ENCODE results near the gene SRGAP2C. TPM values are rescaled to one million over a fixed set of nuclear protein-coding genes. Genes with fewer than 3 reads are reported as not detected.
"Not testable (repeated sequence)": the region's sequence is repeated elsewhere in the genome, so short reads cannot be mapped to it uniquely, and the experiment has no call there.

SRGAP2C gene
- total and polyA plus RNA-seq, 2 of the 13 experiments (the other 11 are each of a cell fraction or from before 2014, with no cell fraction given) = 6.9 to 8.4 TPM

GRCh38 chr1:121279548-121279898 lies 94.7 kb downstream of the SRGAP2C start:
- ATAC-seq; BruUV-seq (replicated peaks); POLR2A ChIA-PET; H2AFZ ChIP-seq (ENCODE audit: low read length); intact Hi-C loops (cut with micrococcal nuclease; ENCODE audit: unreplicated experiment); FAIRE-seq; CTCF ChIA-PET (ENCODE audit: low intra/inter-chr PET ratio, low total read pairs); DNase-seq (ENCODE audit: low spot score); H3K9ac ChIP-seq (ENCODE audit: insufficient read depth, low read depth, low read length); H3K27me3 ChIP-seq (ENCODE audit: control insufficient read depth in 1 of 2, insufficient read depth in 2 of 2, low read length in 2 of 2); H3K4me1 ChIP-seq (ENCODE audit: insufficient read depth, low read length); H3K9me3 ChIP-seq (ENCODE audit: low read length); H3K4me2 ChIP-seq (ENCODE audit: low read depth, low read length); H4K20me1 ChIP-seq (ENCODE audit: insufficient read depth, low read length); H3K79me2 ChIP-seq (ENCODE audit: insufficient read depth, low read length); H3K36me3 ChIP-seq (replicated peaks in 1 of 2; ENCODE audit: control insufficient read depth in 1 of 2, insufficient read depth in 2 of 2, low read length in 2 of 2); H3K27ac ChIP-seq (ENCODE audit: extremely low read length, insufficient read depth, low read length); H3K4me3 ChIP-seq (replicated peaks in 1 of 3; ENCODE audit: insufficient read depth in 1 of 3, low read depth in 2 of 3, low read length in 3 of 3); in situ Hi-C loops (cut with HindIII; ENCODE audit: extremely low pct_ligation_motif_present, low pct_unique_long_range_greater_than_20kb): not testable (repeated sequence)
- WGBS (ENCODE audit: low lambda C conversion rate) = 100% methylated on average over 1 of the region's 4 CpGs

GRCh38 chr1:121280699-121281317 lies 96.0 kb downstream of the SRGAP2C start:
- WGBS (ENCODE audit: low lambda C conversion rate) = 75% methylated on average over 1 of the region's 5 CpGs
- H3K27ac ChIP-seq (ENCODE audit: extremely low read length, insufficient read depth, low read length); H3K79me2 ChIP-seq (ENCODE audit: insufficient read depth, low read length); in situ Hi-C loops (cut with HindIII; ENCODE audit: extremely low pct_ligation_motif_present, low pct_unique_long_range_greater_than_20kb); H4K20me1 ChIP-seq (ENCODE audit: insufficient read depth, low read length); H3K4me1 ChIP-seq (ENCODE audit: insufficient read depth, low read length); H3K9ac ChIP-seq (ENCODE audit: insufficient read depth, low read depth, low read length); DNase-seq (ENCODE audit: low spot score); H2AFZ ChIP-seq (ENCODE audit: low read length); H3K4me2 ChIP-seq (ENCODE audit: low read depth, low read length); FAIRE-seq; H3K9me3 ChIP-seq (ENCODE audit: low read length); H3K27me3 ChIP-seq (ENCODE audit: control insufficient read depth in 1 of 2, insufficient read depth in 2 of 2, low read length in 2 of 2); H3K36me3 ChIP-seq (replicated peaks in 1 of 2; ENCODE audit: control insufficient read depth in 1 of 2, insufficient read depth in 2 of 2, low read length in 2 of 2); POLR2A ChIA-PET; intact Hi-C loops (cut with micrococcal nuclease; ENCODE audit: unreplicated experiment); H3K4me3 ChIP-seq (replicated peaks in 1 of 3; ENCODE audit: insufficient read depth in 1 of 3, low read depth in 2 of 3, low read length in 3 of 3); CTCF ChIA-PET (ENCODE audit: low intra/inter-chr PET ratio, low total read pairs); TF ChIP-seq SOX13 (IDR thresholded peaks at IDR 0.05): not testable (repeated sequence)
- peak in 1 of 2 experiments; percentile 72; a peak in 2 of 4 replicates for TF ChIP-seq SOX13 (CRISPR knock-in tag; conservative IDR thresholded peaks at IDR 0.05 in 1 of 2, IDR thresholded peaks at IDR 0.05 in 1 of 2)
- peak; percentile 56; the same call in 1 of the 2 replicates for TF ChIP-seq SOX5 (CRISPR knock-in tag; IDR thresholded peaks at IDR 0.05; ENCODE audit: borderline replicate concordance)
- TSS peak; percentile 76 for BruUV-seq (replicated peaks)
- ATAC-seq = peak; percentile 91

GRCh38 chr1:121281480-121281879 lies 96.7 kb downstream of the SRGAP2C start:
- intact Hi-C loops (cut with micrococcal nuclease; ENCODE audit: unreplicated experiment); H3K27me3 ChIP-seq (ENCODE audit: control insufficient read depth in 1 of 2, insufficient read depth in 2 of 2, low read length in 2 of 2); H2AFZ ChIP-seq (ENCODE audit: low read length); POLR2A ChIA-PET; H3K4me3 ChIP-seq (replicated peaks in 1 of 3; ENCODE audit: insufficient read depth in 1 of 3, low read depth in 2 of 3, low read length in 3 of 3); H3K4me1 ChIP-seq (ENCODE audit: insufficient read depth, low read length); CTCF ChIA-PET (ENCODE audit: low intra/inter-chr PET ratio, low total read pairs); DNase-seq (ENCODE audit: low spot score); H3K79me2 ChIP-seq (ENCODE audit: insufficient read depth, low read length); in situ Hi-C loops (cut with HindIII; ENCODE audit: extremely low pct_ligation_motif_present, low pct_unique_long_range_greater_than_20kb); H3K9ac ChIP-seq (ENCODE audit: insufficient read depth, low read depth, low read length); H3K36me3 ChIP-seq (replicated peaks in 1 of 2; ENCODE audit: control insufficient read depth in 1 of 2, insufficient read depth in 2 of 2, low read length in 2 of 2); H3K4me2 ChIP-seq (ENCODE audit: low read depth, low read length); FAIRE-seq; H3K27ac ChIP-seq (ENCODE audit: extremely low read length, insufficient read depth, low read length); H4K20me1 ChIP-seq (ENCODE audit: insufficient read depth, low read length); H3K9me3 ChIP-seq (ENCODE audit: low read length): not testable (repeated sequence)
- ATAC-seq = peak; percentile 43; the same call in 2 of the 3 replicates
- no CpG with 5 or more reads among the region's 2 CpGs for WGBS (ENCODE audit: low lambda C conversion rate)
- BruUV-seq (replicated peaks) = TSS peak; percentile 40

- H3K27ac ChIP-seq (ENCODE audit: extremely low read length, insufficient read depth, low read length); H3K27me3 ChIP-seq (ENCODE audit: control insufficient read depth in 1 of 2, insufficient read depth in 2 of 2, low read length in 2 of 2); H3K79me2 ChIP-seq (ENCODE audit: insufficient read depth, low read length); H4K20me1 ChIP-seq (ENCODE audit: insufficient read depth, low read length); H3K9ac ChIP-seq (ENCODE audit: insufficient read depth, low read depth, low read length); BruUV-seq (replicated peaks); FAIRE-seq; CTCF ChIA-PET (ENCODE audit: low intra/inter-chr PET ratio, low total read pairs); DNase-seq (ENCODE audit: low spot score); POLR2A ChIA-PET; H3K36me3 ChIP-seq (replicated peaks in 1 of 2; ENCODE audit: control insufficient read depth in 1 of 2, insufficient read depth in 2 of 2, low read length in 2 of 2); intact Hi-C loops (cut with micrococcal nuclease; ENCODE audit: unreplicated experiment); H3K9me3 ChIP-seq (ENCODE audit: low read length); H3K4me1 ChIP-seq (ENCODE audit: insufficient read depth, low read length); H3K4me2 ChIP-seq (ENCODE audit: low read depth, low read length); in situ Hi-C loops (cut with HindIII; ENCODE audit: extremely low pct_ligation_motif_present, low pct_unique_long_range_greater_than_20kb); H3K4me3 ChIP-seq (replicated peaks in 1 of 3; ENCODE audit: insufficient read depth in 1 of 3, low read depth in 2 of 3, low read length in 3 of 3); H2AFZ ChIP-seq (ENCODE audit: low read length): not testable (repeated sequence)
- peak; percentile 18; the same call in 1 of the 3 replicates for ATAC-seq
Observed at GRCh38 chr1:121283587-121284180, 98.9 kb downstream of the SRGAP2C start.
